T-helper 2 cell treated with Interferon-gamma antibody and Interleukin-4, amounts not matched to agents 100 ng/mL and 5 ng/mL, for 36 hours (primary cell): ENCODE measurements around the gene PIK3CD. TPM values are rescaled to one million over a fixed set of nuclear protein-coding genes. Genes with fewer than 3 reads are reported as not detected.
"Not testable (repeated sequence)": the region's sequence is repeated elsewhere in the genome, so short reads cannot be mapped to it uniquely, and the experiment has no call there.

Experiments
- intact Hi-C: fragments of 100-400 bp; cut with micrococcal nuclease; formaldehyde crosslinking; loops from one replicate; pipeline ENCODE4 v1.15.1; 2023
- total RNA-seq: library from RNA; stranded (reverse); gene quantifications from 2 replicates; pipeline ENCODE4 v1.2.3, GENCODE V29; 2022

The PIK3CD gene
- total RNA-seq, 1 donor from 2014 or later, result 200 TPM

- intact Hi-C loops, result no loop called here
Measured at GRCh38 chr1:9621032-9621431, 30.5 kb upstream of the PIK3CD start.

- intact Hi-C loops, result no loop called here
Measured at GRCh38 chr1:9624081-9624480, 27.4 kb upstream of the PIK3CD start.

GRCh38 chr1:9625030-9625429 lies 26.5 kb upstream of the PIK3CD start:
- intact Hi-C loops, result not testable (repeated sequence)

GRCh38 chr1:9626201-9626608 lies 25.3 kb upstream of the PIK3CD start:
- intact Hi-C loops, result loop anchor here (2.0 kb wide), 1 partner anchor 99 kb away; no protein-coding TSS in a partner anchor

- intact Hi-C loops, result loop anchor here (1.0 kb wide), 4 partner anchors 24 to 282 kb away; partner anchors contain the start of gene CTNNBIP1
Measured at GRCh38 chr1:9628541-9629444, 22.7 kb upstream of the PIK3CD start.

- intact Hi-C loops, result loop anchor here (1.0 kb wide), 4 partner anchors 23 to 281 kb away; partner anchors contain the start of gene CTNNBIP1
Measured at GRCh38 chr1:9629445-9630201, 21.9 kb upstream of the PIK3CD start.

GRCh38 chr1:9630331-9631111 lies 21.0 kb upstream of the PIK3CD start:
- intact Hi-C loops, result no loop called here

- intact Hi-C loops, result no loop called here
Measured at GRCh38 chr1:9631613-9632012, 19.9 kb upstream of the PIK3CD start.

- intact Hi-C loops, result no loop called here
Measured at GRCh38 chr1:9633493-9633892, 18.0 kb upstream of the PIK3CD start.

- intact Hi-C loops, result no loop called here
Measured at GRCh38 chr1:9634582-9634981, 16.9 kb upstream of the PIK3CD start.

GRCh38 chr1:9639227-9639626 lies 12.3 kb upstream of the PIK3CD start:
- intact Hi-C loops, result no loop called here

GRCh38 chr1:9643351-9644256 lies 7.9 kb upstream of the PIK3CD start:
- intact Hi-C loops, result no loop called here

- intact Hi-C loops, result no loop called here
Measured at GRCh38 chr1:9646037-9646436, 5.5 kb upstream of the PIK3CD start.

GRCh38 chr1:9648171-9648570 lies 3.4 kb upstream of the PIK3CD start:
- intact Hi-C loops, result no loop called here

GRCh38 chr1:9649769-9650168 lies 1.8 kb upstream of the PIK3CD start:
- intact Hi-C loops, result no loop called here

- intact Hi-C loops, result no loop called here
Measured at GRCh38 chr1:9651220-9651564, 339 bp upstream of the PIK3CD start.

- intact Hi-C loops, result loop anchor here (1.0 to 2.0 kb wide), 3 partner anchors 23 to 64 kb away; partner anchors contain the start of gene TMEM201
Measured at GRCh38 chr1:9652379-9653209, 1.1 kb downstream of the PIK3CD start.

- intact Hi-C loops, result loop anchor here (2.0 kb wide), 2 partner anchors 64 kb away; partner anchors contain the start of gene TMEM201
Measured at GRCh38 chr1:9653210-9653490, 1.6 kb downstream of the PIK3CD start.

GRCh38 chr1:9653491-9654050 lies 2.0 kb downstream of the PIK3CD start:
- intact Hi-C loops, result loop anchor here (2.0 kb wide), 3 partner anchors 35 to 65 kb away; partner anchors contain the start of gene TMEM201
